Limb (tissue), 2 donors: ENCODE data around the gene KRT38.
"Not testable (repeated sequence)": the region's sequence is repeated elsewhere in the genome, so short reads cannot be mapped to it uniquely, and the experiment has no call there.

ENCODE experiments used
- DNase-seq, 2 donors: peaks; one replicate each; pipeline ENCODE4 v3.0.0-alpha.2; 2016; ENCODE audit errors: extremely low spot score in 2 of 2

The KRT38 gene

GRCh38 chr17:41422586-41422985 lies 18.2 kb downstream of the KRT38 start:
- not testable (repeated sequence) for DNase-seq

GRCh38 chr17:41421617-41422016 lies 19.2 kb downstream of the KRT38 start:
- DNase-seq: no peak

GRCh38 chr17:41421116-41421515 lies 19.7 kb downstream of the KRT38 start:
- no peak for DNase-seq

GRCh38 chr17:41420134-41420533 lies 20.6 kb downstream of the KRT38 start:
- DNase-seq: no peak

GRCh38 chr17:41419716-41420115 lies 21.1 kb downstream of the KRT38 start:
- DNase-seq: no peak

- DNase-seq: no peak
Measured at GRCh38 chr17:41418116-41418860, 22.5 kb downstream of the KRT38 start.

GRCh38 chr17:41417576-41418015 lies 23.2 kb downstream of the KRT38 start:
- DNase-seq: no peak

- no peak for DNase-seq
Measured at GRCh38 chr17:41417127-41417526, 23.7 kb downstream of the KRT38 start.

- no peak for DNase-seq
Measured at GRCh38 chr17:41416479-41416878, 24.3 kb downstream of the KRT38 start.

- no peak for DNase-seq
Measured at GRCh38 chr17:41415833-41416335, 24.9 kb downstream of the KRT38 start.

GRCh38 chr17:41415411-41415810 lies 25.4 kb downstream of the KRT38 start:
- no peak for DNase-seq

- no peak for DNase-seq
Measured at GRCh38 chr17:41413982-41414381, 26.8 kb downstream of the KRT38 start.

GRCh38 chr17:41413353-41413957 lies 27.3 kb downstream of the KRT38 start:
- DNase-seq: no peak

- DNase-seq: no peak
Measured at GRCh38 chr17:41411072-41411840, 29.5 kb downstream of the KRT38 start.

- no peak for DNase-seq
Measured at GRCh38 chr17:41407226-41407625, 33.6 kb downstream of the KRT38 start.

- no peak for DNase-seq
Measured at GRCh38 chr17:41406205-41406604, 34.6 kb downstream of the KRT38 start.

GRCh38 chr17:41404024-41404671 lies 36.6 kb downstream of the KRT38 start:
- DNase-seq: no peak

GRCh38 chr17:41403404-41404023 lies 37.3 kb downstream of the KRT38 start:
- DNase-seq: no peak

GRCh38 chr17:41402161-41402560 lies 38.6 kb downstream of the KRT38 start:
- DNase-seq: no peak

- no peak for DNase-seq
Measured at GRCh38 chr17:41396996-41397660, 43.7 kb downstream of the KRT38 start, which contains the start of gene KRT31. TSS of gene KRT31 (minus strand) at chr17:41397608. CDS start at chr17:41397539, 69 bp downstream.

- no peak for DNase-seq
Measured at GRCh38 chr17:41396340-41396739, 44.4 kb downstream of the KRT38 start.
